Psoas muscle (tissue), 8 donors: Measurements from ENCODE around the gene FXYD7. TPM values are rescaled to one million over a fixed set of nuclear protein-coding genes. Genes with fewer than 3 reads are reported as not detected.

ENCODE experiments used
- ATAC-seq, 4 donors: fragments of 200-7000 bp; cut with Tn5 transposase; one replicate each; pipeline ENCODE4 v1.9.1; 2020; ENCODE audit warnings: moderate library complexity in 3 of 4, mild to moderate bottlenecking in 2 of 4
- DNase-seq, 2 donors: peaks; one replicate each; pipeline ENCODE4 v3.0.0-alpha.2; 2020
- H3K27ac ChIP-seq: fragments of 200-600 bp; one replicate; pipeline ENCODE4 v1.8.0; 2022
- H3K27me3 ChIP-seq, 3 donors: fragments of 200-600 bp in 1 of 3; one replicate each; pipeline versions ENCODE4 v1.6.1 to v1.8.0; 2013 to 2022; ENCODE audit warnings: low read length in 2 of 3, mild to moderate bottlenecking in 2 of 3, moderate library complexity in 1 of 3; ENCODE audit not compliant: insufficient read depth in 3 of 3
- H3K36me3 ChIP-seq, 2 donors: fragments of 200-600 bp in 1 of 2; one replicate each; pipeline versions ENCODE4 v1.6.1 to v1.8.0; 2013 to 2022; ENCODE audit warnings: low read depth in 1 of 2, mild to moderate bottlenecking in 1 of 2, moderate library complexity in 1 of 2; ENCODE audit not compliant: insufficient read depth in 1 of 2
- H3K4me1 ChIP-seq: fragments of 200-600 bp; one replicate; pipeline ENCODE4 v1.8.0; 2022
- H3K4me3 ChIP-seq: fragments of 200-600 bp; one replicate; pipeline ENCODE4 v1.8.0; 2022; ENCODE audit warnings: mild to moderate bottlenecking
- H3K9me3 ChIP-seq: fragments of 200-600 bp; one replicate; pipeline ENCODE4 v1.8.0; 2022
- whole genome bisulfite sequencing, 3 donors: extraction: QIAGEN DNeasy Blood & Tissue Kit; methylation state at CpG; one replicate each; pipeline versions ENCODE4 v1.1.6 to v1.1.7; 2013; 5-methylcytosine and 5-hydroxymethylcytosine counted together
- intact Hi-C, 2 donors: fragments of 100-400 bp; cut with DNase I; formaldehyde crosslinking; loops; one replicate each; pipeline versions ENCODE4 v1.11.0 to v1.14.2; 2022
- polyA plus RNA-seq, 3 donors: library from polyadenylated mRNA; stranded (reverse); fragments of 200-250 nt; gene quantifications; one replicate each; pipeline ENCODE4 v1.2.3, GENCODE V29; 2013
- total RNA-seq, 4 donors: library from RNA; stranded (reverse); fragmentation: NEBNext Ultra II Directional in 2 of 4; extraction: Animal tissue kit (Norgen Biotek cat#: 25700) in 2 of 4; gene quantifications; one replicate each; pipeline versions ENCODE4 v1.2.1 to v1.2.4, GENCODE V29; 2021 to 2023
- TF ChIP-seq, protein P1 (sequence below): fragments of 200-600 bp; IDR thresholded peaks from one replicate; pipeline ENCODE4 v1.8.0; 2022; ENCODE audit warnings: antibody characterized with exemption
- donor health status: healthy with polysubstance abuse.
- donor health status: DM: no; HTN: no; CAD: no; lungs with moderate emphysema.
- donor health status: Bipolar disorder and iron deficiency.
- donor health status: healthy.
- donor health status: DM: yes; HTN: yes; CAD: no.
- donor health status: DM: no; HTN: no; CAD: no.
- donor health status: DM: no; HTN: no; CAD: no.
- donor health status: DM: yes; HTN: yes; CAD: no.

The FXYD7 gene
- total and polyA plus RNA-seq, 7 donors: 0.13 to 0.65 (median 0.57) TPM; not detected in 3

DNA sequence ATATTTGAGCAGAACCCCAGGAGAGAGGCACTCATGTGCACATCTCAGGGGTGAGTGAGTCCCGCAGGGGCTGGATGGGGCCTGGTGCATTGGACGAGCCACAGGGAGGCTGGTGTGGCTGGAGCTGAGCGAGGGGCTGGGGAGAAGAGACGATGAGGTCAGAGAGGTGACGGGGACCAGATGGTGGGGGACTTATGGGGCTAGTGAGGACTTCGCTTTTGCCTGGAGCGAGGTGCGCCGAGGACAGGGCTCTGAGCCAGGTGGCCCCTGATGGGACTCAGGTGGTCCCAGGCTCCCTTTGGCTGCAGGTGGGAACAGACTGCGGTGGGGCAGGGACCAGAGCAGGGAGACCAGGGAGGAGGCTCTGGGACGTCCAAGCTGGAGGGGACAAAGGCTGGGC is 34.3 kb upstream of the FXYD7 start:
- H3K27ac ChIP-seq: no peak overlapping the region
- no peak for DNase-seq
- WGBS, 3 donors: 82 to 94% (median 84%) methylated on average over 10 to 11 of the region's 11 CpGs
- no peak overlapping the region for H3K4me3 ChIP-seq
- H3K36me3 ChIP-seq: no peaks in the 10 kb centered on the region
- H3K27me3 ChIP-seq: no peaks in the 10 kb centered on the region
- TF ChIP-seq, protein P1, sequence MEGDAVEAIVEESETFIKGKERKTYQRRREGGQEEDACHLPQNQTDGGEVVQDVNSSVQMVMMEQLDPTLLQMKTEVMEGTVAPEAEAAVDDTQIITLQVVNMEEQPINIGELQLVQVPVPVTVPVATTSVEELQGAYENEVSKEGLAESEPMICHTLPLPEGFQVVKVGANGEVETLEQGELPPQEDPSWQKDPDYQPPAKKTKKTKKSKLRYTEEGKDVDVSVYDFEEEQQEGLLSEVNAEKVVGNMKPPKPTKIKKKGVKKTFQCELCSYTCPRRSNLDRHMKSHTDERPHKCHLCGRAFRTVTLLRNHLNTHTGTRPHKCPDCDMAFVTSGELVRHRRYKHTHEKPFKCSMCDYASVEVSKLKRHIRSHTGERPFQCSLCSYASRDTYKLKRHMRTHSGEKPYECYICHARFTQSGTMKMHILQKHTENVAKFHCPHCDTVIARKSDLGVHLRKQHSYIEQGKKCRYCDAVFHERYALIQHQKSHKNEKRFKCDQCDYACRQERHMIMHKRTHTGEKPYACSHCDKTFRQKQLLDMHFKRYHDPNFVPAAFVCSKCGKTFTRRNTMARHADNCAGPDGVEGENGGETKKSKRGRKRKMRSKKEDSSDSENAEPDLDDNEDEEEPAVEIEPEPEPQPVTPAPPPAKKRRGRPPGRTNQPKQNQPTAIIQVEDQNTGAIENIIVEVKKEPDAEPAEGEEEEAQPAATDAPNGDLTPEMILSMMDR: no peak
- H3K9me3 ChIP-seq: no peaks in the 10 kb centered on the region
- no peak for ATAC-seq
- H3K4me1 ChIP-seq: no peaks in the 10 kb centered on the region
- intact Hi-C loops: no loop called here

DNA sequence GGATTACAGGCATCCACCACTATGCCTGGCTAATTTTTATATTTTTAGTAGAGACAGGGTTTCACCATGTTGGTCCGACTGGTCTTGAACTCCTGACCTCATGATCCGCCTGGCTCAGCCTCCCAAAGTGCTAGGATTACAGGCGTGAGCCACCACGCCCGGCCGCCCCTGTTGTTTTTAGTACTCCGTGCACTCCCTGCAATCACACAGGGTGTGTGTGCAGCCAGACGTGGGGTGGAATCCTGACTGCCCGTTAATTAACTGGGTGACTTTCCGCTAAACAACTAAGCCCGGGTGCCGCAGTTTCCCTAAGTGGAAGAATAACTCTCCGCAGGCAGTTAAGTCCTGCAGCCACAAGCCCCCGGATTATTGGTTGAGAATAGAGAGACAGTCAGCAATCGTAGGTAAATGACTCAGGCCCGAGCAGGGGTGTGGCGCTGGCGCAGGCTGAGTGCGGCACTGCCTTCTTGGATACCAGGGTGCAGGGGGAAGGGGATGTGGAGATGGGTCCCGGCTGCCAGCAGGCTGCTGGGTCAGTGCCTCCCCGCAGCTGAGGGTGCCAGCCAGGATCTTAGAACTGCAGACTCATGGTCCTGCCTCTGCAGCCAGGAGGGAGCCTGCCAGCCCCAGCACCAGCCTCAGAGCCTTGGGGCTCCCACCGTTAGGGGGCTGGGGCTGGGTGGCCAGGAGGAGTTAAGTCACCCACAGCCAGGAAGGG is 33.5 kb upstream of the FXYD7 start:
- no peak overlapping the region for H3K27ac ChIP-seq
- intact Hi-C loops: no loop called here
- TF ChIP-seq, protein P1: no peak
- ATAC-seq (peak; percentile 36 to 75 (median 72)), DNase-seq (peak in 1 of 2 donors; percentile 69)
- H3K27me3 ChIP-seq: no peaks in the 10 kb centered on the region
- H3K9me3 ChIP-seq: no peaks in the 10 kb centered on the region
- no peaks in the 10 kb centered on the region for H3K36me3 ChIP-seq
- WGBS, 3 donors: 54 to 75% (median 61%) methylated on average over 22 of the region's 22 CpGs
- no peaks in the 10 kb centered on the region for H3K4me1 ChIP-seq
- no peak overlapping the region for H3K4me3 ChIP-seq

- WGBS, 3 donors: 75 to 79% (median 77%) methylated on average over 8 to 9 of the region's 9 CpGs
- intact Hi-C loops: no loop called here
- ATAC-seq (no peak), DNase-seq (no peak)
- H3K36me3 ChIP-seq: no peaks in the 10 kb centered on the region
- H3K4me1 ChIP-seq: no peaks in the 10 kb centered on the region
- H3K4me3 ChIP-seq: no peak overlapping the region
- H3K27me3 ChIP-seq: no peaks in the 10 kb centered on the region
- TF ChIP-seq, protein P1: no peak
- H3K9me3 ChIP-seq: no peaks in the 10 kb centered on the region
- H3K27ac ChIP-seq: no peak overlapping the region
These were observed 32.1 kb upstream of the FXYD7 start for GRCh38 chr19:35110974-35111373.

DNA sequence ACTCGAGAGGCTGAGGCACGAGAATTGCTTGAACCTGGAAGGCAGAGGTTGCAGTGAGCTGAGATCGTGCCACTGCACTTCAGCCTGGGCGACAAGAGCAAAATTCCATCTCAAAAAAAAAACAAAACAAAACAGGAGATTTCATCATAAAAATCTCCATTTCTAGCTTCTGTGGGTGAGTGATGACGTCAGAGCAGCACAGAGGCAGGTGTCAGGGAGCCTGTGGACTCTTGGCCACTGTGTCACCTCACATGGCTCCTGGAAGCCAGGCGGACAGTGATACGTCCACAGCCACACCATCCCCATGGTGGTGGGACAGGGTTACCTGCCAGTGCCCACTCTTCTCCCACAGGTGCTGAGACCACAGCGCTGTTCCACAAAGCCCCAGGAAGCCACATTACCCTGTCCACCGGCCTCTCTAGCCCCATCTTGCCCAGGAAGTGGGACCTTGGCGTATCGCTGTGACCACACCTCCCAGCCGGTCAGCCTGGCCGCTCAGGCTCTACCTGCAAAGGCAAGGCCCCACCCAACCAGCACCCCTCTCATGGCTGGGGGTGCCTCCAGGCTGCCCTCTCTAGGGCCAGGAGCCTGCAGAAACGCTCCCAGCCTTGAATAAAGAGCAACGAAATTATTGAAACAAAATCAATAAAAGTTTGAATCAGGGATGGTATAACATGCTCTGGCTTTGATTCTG is 29.9 kb upstream of the FXYD7 start:
- no peak for ATAC-seq
- Histone ChIP-seq H3K27ac (no peak overlapping the region), H3K27me3 (no peaks in the 10 kb centered on the region), H3K4me1 (no peaks in the 10 kb centered on the region), H3K4me3 (no peak overlapping the region), H3K9me3 (no peaks in the 10 kb centered on the region), H3K36me3 (no peaks in the 10 kb centered on the region)
- 92 to 95% (median 95%) methylated on average over 15 of the region's 15 CpGs for WGBS, 3 donors
- no peak for DNase-seq
- TF ChIP-seq, protein P1: no peak
- intact Hi-C loops: no loop called here
